K562 (cell line): ENCODE data around the gene MRPL11. TPM values are rescaled to one million over a fixed set of nuclear protein-coding genes. Genes with fewer than 3 reads are reported as not detected.

Experiments
- CCNT2 ChIP-seq: IDR thresholded peaks from 2 replicates; pipeline ENCODE4 v1.6.1; 2011; ENCODE audit warnings: borderline replicate concordance, low read depth, mild to moderate bottlenecking, moderate library complexity, mixed read lengths, low read length; ENCODE audit not compliant: insufficient read length; ENCODE audit errors: extremely low read depth
- EGR1 ChIP-seq: fragments of 450-650 bp; conservative IDR thresholded peaks from 2 replicates; pipeline ENCODE4 v1.6.1; 2017; ENCODE audit warnings: mild to moderate bottlenecking
- KDM5B ChIP-seq: fragments of 200-600 bp; sonication (generic); IDR thresholded peaks from 2 replicates; pipeline ENCODE4 v1.6.1; 2012; ENCODE audit warnings: low read depth, mild to moderate bottlenecking, moderate library complexity, low read length, control low read depth, inconsistent platforms; ENCODE audit not compliant: insufficient replicate concordance
- PHF8 ChIP-seq: fragments of 200-600 bp; sonication (generic); IDR thresholded peaks from 2 replicates; pipeline ENCODE4 v1.6.1; 2012; ENCODE audit warnings: mixed run types, mild to moderate bottlenecking, inconsistent platforms, low read length, moderate library complexity, borderline replicate concordance
- POLR2AphosphoS5 ChIP-seq: IDR thresholded peaks from 2 replicates; pipeline ENCODE4 v1.6.1; 2011; ENCODE audit warnings: mild to moderate bottlenecking, low read depth, low read length, moderate library complexity; ENCODE audit not compliant: control insufficient read depth, insufficient read depth
- SAFB ChIP-seq: fragments of 200-400 bp; formaldehyde crosslinking; IDR thresholded peaks from 2 replicates; pipeline ENCODE4 v1.6.1; 2017; ENCODE audit warnings: low read depth, low read length, borderline replicate concordance
- SMARCE1 ChIP-seq: fragments of 450-650 bp; IDR thresholded peaks from 2 replicates; pipeline ENCODE4 v1.7.1; 2016; ENCODE audit warnings: mild to moderate bottlenecking
- SNAPC5 ChIP-seq: fragments of 250-450 bp; sonication (Bioruptor Pico); IDR thresholded peaks from 2 replicates; pipeline ENCODE4 v1.8.0; 2021; ENCODE audit warnings: moderate library complexity, mild to moderate bottlenecking, inconsistent platforms
- SP1 ChIP-seq: sonication (generic); formaldehyde crosslinking; IDR thresholded peaks from 2 replicates; pipeline ENCODE4 v1.8.1; 2022; ENCODE audit warnings: mild to moderate bottlenecking, missing genetic modification reagents
- STAT6 ChIP-seq: sonication (generic); formaldehyde crosslinking; IDR thresholded peaks from 2 replicates; pipeline ENCODE4 v1.8.1; 2023; ENCODE audit warnings: mild to moderate bottlenecking, missing genetic modification reagents
- TFAP4 ChIP-seq: sonication (generic); formaldehyde crosslinking; IDR thresholded peaks from 2 replicates; pipeline ENCODE4 v1.8.0; 2022; ENCODE audit warnings: missing genetic modification reagents, mild to moderate bottlenecking, moderate library complexity, borderline replicate concordance
- ZBTB7A ChIP-seq: IDR thresholded peaks from 2 replicates; pipeline ENCODE4 v1.6.1; 2011; ENCODE audit warnings: low read depth, mild to moderate bottlenecking, low read length, moderate library complexity, borderline replicate concordance; ENCODE audit not compliant: control insufficient read depth
- polyA plus RNA-seq, 8 experiments: library from polyadenylated mRNA; depleted of rRNA in 4 of 8; stranded (reverse) in 5 of 8; unstranded in 3 of 8; fragments of >200 nt; fragmentation: Nextera tagmentation in 2 of 8; fragmentation: Illumina TruSeq in 1 of 8; extraction: Ambion mirVana in 2 of 8; extraction: Trizol in 1 of 8; gene quantifications; 2 replicates each; pipeline versions ENCODE4 v1.2.1 to v1.2.3, GENCODE V29; 2011 to 2014; ENCODE audit warnings: inconsistent platforms in 1 of 8, missing spikeins in 1 of 8
- total RNA-seq, 7 experiments: library from RNA; depleted of rRNA in 6 of 7; stranded (reverse); fragments of >200 nt in 6 of 7; fragmentation: Illumina TruSeq in 2 of 7; extraction: Trizol in 2 of 7; gene quantifications; 2 replicates each; pipeline versions ENCODE4 v1.2.1 to v1.2.3, GENCODE V29; 2011 to 2021; ENCODE audit warnings: low replicate concordance in 1 of 7
- TF ChIP-seq, protein P1 (sequence below): fragments of 250-450 bp; sonication (Bioruptor Pico); IDR thresholded peaks from 2 replicates; pipeline ENCODE4 v1.9.0; 2021; ENCODE audit warnings: mild to moderate bottlenecking, inconsistent platforms
- TF ChIP-seq, protein P2 (sequence below): fragments of 250-450 bp; sonication (Bioruptor Pico); IDR thresholded peaks from 2 replicates; pipeline ENCODE4 v1.4.0; 2020
- TF ChIP-seq, protein P3 (sequence below): fragments of 450-650 bp; formaldehyde crosslinking; IDR thresholded peaks from 2 replicates; pipeline ENCODE4 v1.4.0; 2020; ENCODE audit warnings: mild to moderate bottlenecking, moderate library complexity

The MRPL11 gene
- total and polyA plus RNA-seq, 9 of the 15 experiments (the other 6 are each of a cell fraction or from before 2014, with no cell fraction given), result 33.0 to 173 (median 91.9) TPM

GRCh38 chr11:66466225-66467033 is 27.8 kb upstream of the MRPL11 start, which contains the start of gene PELI3 (continued):
- TF ChIP-seq CCNT2, result no peak
- TF ChIP-seq, protein P1, sequence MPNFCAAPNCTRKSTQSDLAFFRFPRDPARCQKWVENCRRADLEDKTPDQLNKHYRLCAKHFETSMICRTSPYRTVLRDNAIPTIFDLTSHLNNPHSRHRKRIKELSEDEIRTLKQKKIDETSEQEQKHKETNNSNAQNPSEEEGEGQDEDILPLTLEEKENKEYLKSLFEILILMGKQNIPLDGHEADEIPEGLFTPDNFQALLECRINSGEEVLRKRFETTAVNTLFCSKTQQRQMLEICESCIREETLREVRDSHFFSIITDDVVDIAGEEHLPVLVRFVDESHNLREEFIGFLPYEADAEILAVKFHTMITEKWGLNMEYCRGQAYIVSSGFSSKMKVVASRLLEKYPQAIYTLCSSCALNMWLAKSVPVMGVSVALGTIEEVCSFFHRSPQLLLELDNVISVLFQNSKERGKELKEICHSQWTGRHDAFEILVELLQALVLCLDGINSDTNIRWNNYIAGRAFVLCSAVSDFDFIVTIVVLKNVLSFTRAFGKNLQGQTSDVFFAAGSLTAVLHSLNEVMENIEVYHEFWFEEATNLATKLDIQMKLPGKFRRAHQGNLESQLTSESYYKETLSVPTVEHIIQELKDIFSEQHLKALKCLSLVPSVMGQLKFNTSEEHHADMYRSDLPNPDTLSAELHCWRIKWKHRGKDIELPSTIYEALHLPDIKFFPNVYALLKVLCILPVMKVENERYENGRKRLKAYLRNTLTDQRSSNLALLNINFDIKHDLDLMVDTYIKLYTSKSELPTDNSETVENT, result no peak
- TF ChIP-seq TFAP4 (CRISPR knock-in tag), result peak; percentile 56; the same call in 1 of the 2 replicates
- TF ChIP-seq SAFB, result 0 out of 2 replicates have a peak, but pooled peaks have one; percentile 24
- 0 out of 2 replicates have a peak, but pooled peaks have one; percentile 39 for TF ChIP-seq ZBTB7A
- TF ChIP-seq PHF8, result peak; percentile 41; the same call in 1 of the 2 replicates
- 0 out of 2 replicates have a peak, but pooled peaks have one; percentile 43 for TF ChIP-seq EGR1
- no peak for TF ChIP-seq SNAPC5 (CRISPR knock-in tag)
- TF ChIP-seq KDM5B, result no peak
- TF ChIP-seq POLR2AphosphoS5, result peak; percentile 32; the same call in 1 of the 2 replicates
- no peak for TF ChIP-seq SMARCE1
- peak; percentile 77 for TF ChIP-seq SP1
- TF ChIP-seq, protein P2, sequence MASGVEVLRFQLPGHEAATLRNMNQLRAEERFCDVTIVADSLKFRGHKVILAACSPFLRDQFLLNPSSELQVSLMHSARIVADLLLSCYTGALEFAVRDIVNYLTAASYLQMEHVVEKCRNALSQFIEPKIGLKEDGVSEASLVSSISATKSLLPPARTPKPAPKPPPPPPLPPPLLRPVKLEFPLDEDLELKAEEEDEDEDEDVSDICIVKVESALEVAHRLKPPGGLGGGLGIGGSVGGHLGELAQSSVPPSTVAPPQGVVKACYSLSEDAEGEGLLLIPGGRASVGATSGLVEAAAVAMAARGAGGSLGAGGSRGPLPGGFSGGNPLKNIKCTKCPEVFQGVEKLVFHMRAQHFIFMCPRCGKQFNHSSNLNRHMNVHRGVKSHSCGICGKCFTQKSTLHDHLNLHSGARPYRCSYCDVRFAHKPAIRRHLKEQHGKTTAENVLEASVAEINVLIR (CRISPR knock-in tag), result no peak
- TF ChIP-seq, protein P3, sequence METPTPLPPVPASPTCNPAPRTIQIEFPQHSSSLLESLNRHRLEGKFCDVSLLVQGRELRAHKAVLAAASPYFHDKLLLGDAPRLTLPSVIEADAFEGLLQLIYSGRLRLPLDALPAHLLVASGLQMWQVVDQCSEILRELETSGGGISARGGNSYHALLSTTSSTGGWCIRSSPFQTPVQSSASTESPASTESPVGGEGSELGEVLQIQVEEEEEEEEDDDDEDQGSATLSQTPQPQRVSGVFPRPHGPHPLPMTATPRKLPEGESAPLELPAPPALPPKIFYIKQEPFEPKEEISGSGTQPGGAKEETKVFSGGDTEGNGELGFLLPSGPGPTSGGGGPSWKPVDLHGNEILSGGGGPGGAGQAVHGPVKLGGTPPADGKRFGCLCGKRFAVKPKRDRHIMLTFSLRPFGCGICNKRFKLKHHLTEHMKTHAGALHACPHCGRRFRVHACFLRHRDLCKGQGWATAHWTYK (CRISPR knock-in tag), result peak; percentile 37; the same call in 1 of the 2 replicates
- TF ChIP-seq STAT6 (CRISPR knock-in tag), result no peak
